Stimulated activated naive CD8-positive, alpha-beta T cell treated with anti-CD3 and anti-CD28 coated beads, Interleukin-15, Interleukin-2, amounts not matched to agents 100 U/mL and 50 U/mL, for 24 hours (primary cell): ENCODE results near the gene HAL.

Source experiments
- ATAC-seq: fragments of 150-1000 bp; cut with Tn5 transposase; one replicate; pipeline ENCODE4 v1.10.0; 2021
- DNase-seq: peaks from one replicate; pipeline ENCODE4 v3.0.0; 2021

The HAL gene

GRCh38 chr12:96007729-96008128, 11.6 kb upstream of the HAL start:
- DNase-seq (no peak), ATAC-seq (no peak)

DNA sequence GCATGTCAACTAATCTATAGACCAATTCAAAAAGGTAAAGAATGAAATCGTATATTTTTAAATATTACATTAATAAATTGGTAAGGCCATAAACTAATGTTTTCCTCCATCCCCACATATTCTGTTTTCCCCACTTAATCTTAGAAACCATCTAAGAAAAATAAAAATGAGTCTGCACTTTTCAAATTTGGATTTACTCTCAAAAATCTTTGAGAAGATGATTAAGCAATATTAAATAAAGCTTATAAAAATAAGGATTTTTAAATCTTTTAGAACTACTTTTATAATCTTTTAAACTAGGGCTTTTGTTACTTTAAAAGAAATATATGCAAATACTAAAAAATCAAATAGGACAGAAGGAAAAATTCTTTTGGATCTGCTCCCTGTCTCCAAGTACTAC, 10.6 kb upstream of the HAL start:
- DNase-seq, result no peak

GRCh38 chr12:96000858-96001257, 4.7 kb upstream of the HAL start:
- no peak for ATAC-seq

More for the DNA sequence above, 10.6 kb upstream of the HAL start:
- ATAC-seq, result no peak

GRCh38 chr12:95999484-95999883, 3.3 kb upstream of the HAL start:
- DNase-seq (no peak), ATAC-seq (no peak)

More at GRCh38 chr12:96000858-96001257, 4.7 kb upstream of the HAL start:
- DNase-seq, result no peak

DNA sequence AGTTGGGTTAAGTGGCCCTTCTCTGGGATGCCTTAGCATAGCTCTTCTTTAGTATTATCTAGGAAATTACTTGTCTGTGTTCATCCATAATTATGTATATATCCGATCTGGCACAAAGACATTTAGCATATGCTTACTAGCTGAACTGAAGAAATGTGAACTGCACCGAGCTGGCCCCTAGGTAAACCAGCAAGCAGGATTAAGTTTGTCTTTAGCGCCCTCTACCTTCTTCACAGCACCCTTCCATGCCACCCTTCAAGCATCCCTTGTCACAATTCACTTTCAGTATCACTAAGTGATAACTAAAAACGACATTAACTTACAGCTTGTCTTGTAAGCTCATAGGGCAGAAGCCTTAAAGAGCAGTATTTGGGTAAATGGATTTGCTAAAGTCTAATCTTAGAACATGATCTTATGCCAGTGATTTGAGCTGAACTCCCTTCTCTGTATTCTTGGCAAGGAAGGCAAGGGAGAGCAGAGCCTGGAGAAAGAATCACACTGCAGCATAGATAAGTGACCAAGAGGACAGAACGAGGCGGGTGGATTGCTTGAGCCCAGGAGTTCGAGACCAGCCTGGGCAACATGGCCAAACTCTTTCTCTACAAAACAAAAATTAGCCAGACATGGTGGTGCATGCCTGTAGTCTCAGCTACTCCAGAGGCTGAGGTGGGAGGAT, 2.6 kb upstream of the HAL start:
- ATAC-seq, result peak; percentile 91
- peak; percentile 18 for DNase-seq

DNA sequence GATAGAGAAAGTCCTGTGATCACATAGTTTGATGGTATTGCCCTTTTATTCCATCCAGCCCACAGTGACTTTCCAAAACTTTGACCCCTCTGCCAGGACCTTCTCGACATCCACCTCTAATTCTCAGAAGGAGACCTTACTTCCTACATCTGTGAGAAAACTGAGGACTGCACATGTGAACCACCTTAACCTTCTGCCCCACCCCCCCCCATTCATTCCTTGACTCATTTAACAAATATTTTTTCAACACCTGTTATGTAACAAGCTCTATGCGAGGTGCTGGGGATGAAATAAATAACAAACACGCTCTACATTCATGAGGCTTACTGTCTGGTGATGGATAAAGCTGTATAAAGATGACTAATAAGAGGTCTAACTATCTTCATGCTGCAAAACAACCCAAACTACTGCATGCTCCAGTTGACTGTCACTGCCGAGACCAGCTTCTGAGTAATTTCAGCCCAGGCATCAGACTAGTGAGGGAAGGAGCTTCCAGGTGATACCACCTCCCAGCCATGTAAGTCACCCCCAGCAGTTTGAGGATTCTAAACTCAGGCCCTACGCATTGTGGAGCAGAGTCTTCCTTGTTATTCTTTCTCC, 1.9 kb upstream of the HAL start:
- ATAC-seq (no peak), DNase-seq (no peak)

GRCh38 chr12:95997276-95997675, 1.1 kb upstream of the HAL start:
- ATAC-seq, result no peak
- no peak for DNase-seq

DNA sequence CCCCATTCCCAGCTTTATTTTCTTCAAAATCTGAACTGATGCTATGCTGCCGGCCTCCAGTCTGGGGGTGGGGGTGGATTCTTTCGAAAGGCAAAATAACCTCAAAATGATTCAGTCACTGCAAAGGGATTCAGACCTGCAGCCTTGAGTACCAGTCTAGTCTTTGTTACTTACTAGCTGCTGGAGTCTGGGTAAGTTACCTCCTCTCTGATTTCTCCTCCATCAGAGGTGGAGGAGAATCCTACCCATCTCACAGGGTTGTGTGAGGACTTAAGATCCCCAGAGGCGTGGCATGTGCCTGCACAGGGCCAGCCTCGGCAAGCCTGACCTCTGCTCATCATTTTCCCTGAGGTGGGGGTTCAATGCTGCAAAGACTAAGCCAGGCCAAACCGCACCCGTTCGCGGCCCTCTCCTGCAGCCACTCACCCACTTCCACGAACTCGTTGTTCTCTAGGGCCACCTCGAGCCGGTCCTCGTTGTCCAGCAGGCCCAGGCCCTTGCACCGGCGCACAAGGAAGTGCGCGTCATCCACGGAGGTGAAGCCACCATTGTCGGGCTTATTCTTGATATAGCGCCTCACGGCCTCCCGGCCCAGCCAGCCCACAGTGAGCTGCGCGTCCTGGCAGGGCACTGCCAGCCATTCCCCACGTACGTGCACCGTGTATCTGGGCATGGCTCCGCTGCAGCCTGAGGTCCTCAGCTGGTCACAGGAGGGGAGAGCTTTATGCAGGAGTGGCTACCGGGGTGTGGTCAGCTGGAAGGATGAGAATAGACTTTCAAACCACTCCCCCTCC, 709 bp downstream of the HAL start:
- ATAC-seq (no peak), DNase-seq (no peak)

DNA sequence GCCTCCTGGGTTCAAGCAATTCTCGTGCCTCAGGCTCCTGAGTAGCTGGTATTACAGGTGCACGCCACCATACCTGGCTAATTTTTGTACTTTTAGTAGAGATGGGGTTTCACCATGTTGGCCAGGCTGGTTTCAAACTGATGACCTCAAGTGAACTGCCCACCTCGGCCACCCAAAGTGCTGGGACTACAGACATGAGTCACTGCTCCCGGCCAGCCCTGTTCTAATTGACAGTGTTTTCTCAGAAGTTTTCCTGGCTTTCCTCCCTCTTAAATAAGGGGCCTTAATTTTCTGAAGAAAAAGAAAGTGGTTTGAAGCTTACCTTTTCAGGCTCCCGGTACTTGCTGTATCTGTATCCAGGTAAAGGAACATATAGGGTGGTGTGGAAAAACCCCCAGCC, 1.7 kb downstream of the HAL start:
- ATAC-seq, result no peak
- DNase-seq, result no peak

GRCh38 chr12:95993907-95994306, 2.2 kb downstream of the HAL start:
- no peak for DNase-seq
- ATAC-seq, result no peak

- DNase-seq, result no peak
These were observed 6.0 kb downstream of the HAL start for GRCh38 chr12:95990136-95990535.

DNA sequence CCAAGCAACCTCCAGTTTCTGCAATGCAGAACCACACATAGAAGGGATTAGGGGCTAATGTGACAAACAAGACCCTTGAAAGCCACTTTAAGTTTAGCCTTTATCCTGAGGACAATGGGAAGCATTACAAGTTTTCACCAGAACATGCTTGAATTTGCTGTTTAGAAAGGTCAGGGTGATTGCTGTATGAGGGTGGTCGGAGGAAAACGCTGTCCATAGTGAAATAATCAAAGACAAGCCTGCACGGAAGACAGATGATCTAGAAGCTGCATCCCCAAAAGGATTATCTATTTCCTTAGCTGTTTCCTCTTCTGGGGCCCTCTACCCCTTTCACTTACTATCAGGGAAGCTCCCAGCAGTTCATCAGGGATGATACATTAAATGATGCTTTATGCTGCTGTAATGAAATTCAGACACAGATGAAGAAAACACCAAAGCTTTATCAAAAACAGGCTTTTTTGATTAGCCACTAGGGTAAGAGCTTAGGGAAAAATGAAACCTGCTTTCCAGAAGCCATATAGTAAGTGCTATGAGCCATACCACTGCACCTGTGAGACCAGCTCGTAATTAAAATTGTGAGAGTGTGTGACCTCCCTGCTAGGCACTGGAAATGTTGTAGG, 6.5 kb downstream of the HAL start:
- ATAC-seq (no peak), DNase-seq (no peak)

More at GRCh38 chr12:95990136-95990535, 6.0 kb downstream of the HAL start:
- ATAC-seq, result no peak

GRCh38 chr12:95988506-95989275, 7.5 kb downstream of the HAL start:
- no peak for DNase-seq
- no peak for ATAC-seq

GRCh38 chr12:95986635-95987570, 9.2 kb downstream of the HAL start:
- DNase-seq (no peak), ATAC-seq (no peak)

GRCh38 chr12:95984682-95985081, 11.5 kb downstream of the HAL start:
- ATAC-seq (no peak), DNase-seq (no peak)

- ATAC-seq (no peak), DNase-seq (no peak)
These were observed 13.5 kb downstream of the HAL start for GRCh38 chr12:95982602-95983001.

GRCh38 chr12:95980437-95980836, 15.7 kb downstream of the HAL start:
- no peak for ATAC-seq
- no peak for DNase-seq

GRCh38 chr12:95978774-95979173, 17.4 kb downstream of the HAL start:
- DNase-seq (no peak), ATAC-seq (no peak)

GRCh38 chr12:95978351-95978750, 17.8 kb downstream of the HAL start:
- DNase-seq (no peak), ATAC-seq (no peak)

- DNase-seq, result no peak
- no peak for ATAC-seq
These were observed 18.3 kb downstream of the HAL start for GRCh38 chr12:95977764-95978305.

DNA sequence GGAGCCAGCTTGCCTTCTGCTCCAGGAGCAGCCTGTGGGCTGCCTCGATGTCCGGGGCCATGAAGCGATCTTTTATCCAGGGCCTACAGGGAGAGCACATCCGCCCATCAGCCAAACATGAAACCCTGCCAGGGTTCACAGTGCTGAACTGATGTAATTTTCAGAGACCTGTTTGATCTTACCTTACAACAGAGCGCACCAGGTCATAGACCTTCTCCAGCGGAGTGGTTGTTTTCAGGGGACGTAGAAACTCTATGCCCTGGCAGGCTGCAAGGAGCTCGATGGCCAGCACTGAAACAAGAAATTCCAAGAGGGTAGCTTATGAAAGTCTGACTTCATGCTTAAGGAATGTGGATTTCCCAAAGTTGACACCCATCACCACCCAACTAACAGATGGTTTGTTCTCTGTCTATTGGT, 19.7 kb downstream of the HAL start:
- ATAC-seq (no peak), DNase-seq (no peak)
